Suppressor macrophage (primary cell): ENCODE measurements around the gene FCN1.

Experiments
- DNase-seq, 4 experiments: peaks; one replicate each; pipeline ENCODE4 v3.0.0-alpha.2; 2020 to 2022

Gene FCN1

DNA sequence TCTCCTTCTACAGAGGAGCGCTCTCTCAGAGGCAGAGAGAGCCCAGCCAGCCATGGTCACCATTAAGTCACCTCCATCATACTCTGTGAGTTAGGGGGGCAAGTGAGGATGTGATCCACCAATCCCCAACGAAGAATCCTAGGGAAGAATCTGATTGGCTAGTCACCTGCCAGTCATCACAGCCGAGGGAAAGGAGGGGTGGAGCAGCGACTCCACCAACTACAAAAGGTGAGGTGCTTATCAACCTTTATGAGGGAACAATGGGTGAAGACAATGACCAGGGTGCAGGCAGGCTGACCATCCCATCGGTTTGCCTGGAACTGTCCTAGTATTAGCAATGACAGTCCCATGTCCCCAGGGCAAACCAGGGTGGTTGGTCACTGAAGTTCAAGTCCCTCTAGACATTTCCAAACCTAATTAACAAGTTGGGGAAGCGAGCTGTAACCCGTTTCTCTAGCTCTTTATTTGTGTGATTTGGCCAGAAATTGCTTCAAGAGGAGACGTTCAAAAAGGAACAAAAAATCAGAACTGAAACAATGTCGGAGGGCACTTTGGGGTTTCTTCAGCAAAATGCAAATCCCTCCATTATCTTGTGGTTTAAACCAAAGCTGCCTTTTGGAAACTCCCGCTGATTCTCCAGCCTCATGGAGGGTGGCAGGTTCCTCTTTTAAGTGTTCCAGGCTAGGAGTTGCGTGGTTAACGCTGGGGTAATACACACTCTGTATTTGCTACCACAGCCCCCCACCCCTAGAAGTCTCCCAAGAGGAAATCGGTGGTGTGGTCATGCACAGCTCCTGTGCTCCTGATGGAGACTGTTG is 18.8 kb upstream of the FCN1 start:
- peak; percentile 88 to 95 (median 92) for DNase-seq

DNA sequence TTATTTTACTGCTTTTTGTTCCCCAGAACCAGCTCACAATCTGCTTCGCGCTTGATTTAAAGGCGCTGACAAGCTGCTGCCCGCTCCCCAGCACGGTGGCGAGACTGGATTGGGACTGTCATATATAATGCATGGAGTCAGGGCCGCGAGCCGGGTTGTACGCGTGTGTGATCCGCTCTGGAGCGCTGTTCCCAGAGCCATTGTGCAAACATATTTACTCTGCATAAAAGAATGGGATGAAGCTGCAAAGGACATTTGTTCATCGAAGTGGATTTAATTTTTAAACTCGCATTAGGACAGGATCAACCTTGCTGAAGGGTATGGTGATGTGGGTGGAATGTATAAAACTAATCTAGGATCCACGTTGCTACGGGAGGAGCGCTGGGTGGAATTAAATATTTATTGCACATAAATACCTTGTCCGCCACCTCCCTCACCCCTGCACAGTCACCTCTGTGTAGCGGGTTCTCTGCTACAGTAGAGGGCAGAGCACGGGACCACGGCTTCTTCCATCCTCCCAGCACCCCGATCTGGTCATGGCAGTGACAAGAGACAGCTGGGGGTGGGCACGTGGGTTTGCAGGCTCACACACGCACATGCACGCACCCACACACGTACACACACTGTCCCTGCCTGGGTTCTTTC is 18.1 kb upstream of the FCN1 start:
- no peak for DNase-seq

- DNase-seq: no peak
Measured at GRCh38 chr9:134935056-134935640, 17.4 kb upstream of the FCN1 start.

- DNase-seq: no peak
Measured at GRCh38 chr9:134933076-134933659, 15.5 kb upstream of the FCN1 start.

GRCh38 chr9:134932606-134933005 is 14.9 kb upstream of the FCN1 start:
- DNase-seq: peak in 2 of 4 experiments; percentile 45 to 48

DNA sequence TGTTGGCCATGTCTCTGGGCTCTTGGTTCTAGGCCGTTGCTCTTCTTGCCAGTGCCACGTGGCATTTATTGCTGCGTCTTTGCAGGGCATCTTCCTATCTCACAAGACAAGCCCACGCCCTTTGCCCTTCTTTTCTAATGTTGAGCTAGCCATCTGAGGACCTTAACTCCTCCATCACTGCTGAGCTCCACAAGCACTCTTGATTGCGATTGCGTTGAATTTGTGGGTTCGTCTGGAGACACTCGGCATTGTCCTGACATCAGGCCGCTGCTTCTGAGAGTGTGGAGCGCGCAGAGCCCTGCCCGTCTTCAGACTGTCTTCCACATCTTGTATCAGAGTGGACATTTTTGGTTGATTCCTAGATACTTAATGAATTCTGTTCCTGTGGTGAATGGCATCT is 14.5 kb upstream of the FCN1 start:
- DNase-seq: no peak

DNA sequence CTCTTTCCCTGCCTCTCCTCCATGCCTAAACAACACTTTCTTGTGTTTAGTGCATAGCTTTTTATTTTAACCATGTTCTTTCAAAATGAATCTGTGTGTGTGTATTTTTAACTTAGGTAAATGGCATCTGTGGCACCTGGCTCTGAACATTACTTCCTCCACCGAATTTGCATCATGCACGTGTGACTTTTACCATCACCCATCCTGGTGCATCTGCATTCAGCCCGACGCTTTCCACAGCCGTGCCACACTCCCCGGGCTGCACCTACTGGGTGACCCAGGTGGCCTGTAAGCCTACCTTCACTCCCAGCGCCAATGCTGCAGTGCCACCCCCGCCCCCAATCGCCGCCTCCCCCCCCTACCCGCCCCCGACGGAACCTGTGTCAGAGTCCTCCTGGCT is 12.7 kb upstream of the FCN1 start:
- no peak for DNase-seq

GRCh38 chr9:134929193-134930158 is 11.8 kb upstream of the FCN1 start:
- peak; percentile 91 to 97 (median 96) for DNase-seq

GRCh38 chr9:134928436-134929192 is 10.9 kb upstream of the FCN1 start:
- DNase-seq: peak in 1 of 4 experiments; percentile 49

DNA sequence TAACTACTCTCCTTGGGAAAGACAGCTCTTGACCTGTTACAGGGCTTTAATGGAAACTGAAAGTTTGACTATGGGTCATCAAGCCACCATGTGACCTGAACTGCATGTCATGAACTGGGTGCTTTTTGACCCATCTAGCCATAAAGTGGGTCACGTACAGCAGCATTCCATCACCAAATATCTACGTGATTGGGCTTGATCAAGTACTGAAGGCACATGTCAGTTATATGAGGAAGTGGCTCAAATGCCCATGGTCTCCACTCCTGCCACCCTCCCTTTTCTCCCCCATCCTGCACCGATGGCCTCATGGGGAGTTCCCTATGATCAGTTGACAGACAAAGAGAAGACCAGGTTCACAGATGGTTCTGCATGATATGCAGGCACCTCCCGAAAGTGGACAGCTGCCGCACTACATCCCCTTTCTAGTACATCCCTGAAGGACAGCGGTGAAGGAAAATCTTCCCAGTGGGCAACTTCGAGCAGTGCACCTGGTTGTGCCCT is 7.3 kb upstream of the FCN1 start:
- DNase-seq: peak; percentile 60 to 76 (median 63)

GRCh38 chr9:134923466-134923865 is 5.8 kb upstream of the FCN1 start:
- peak in 1 of 4 experiments; percentile 26 for DNase-seq

GRCh38 chr9:134922932-134923240 is 5.2 kb upstream of the FCN1 start:
- DNase-seq: peak; percentile 57 to 80 (median 70)

DNA sequence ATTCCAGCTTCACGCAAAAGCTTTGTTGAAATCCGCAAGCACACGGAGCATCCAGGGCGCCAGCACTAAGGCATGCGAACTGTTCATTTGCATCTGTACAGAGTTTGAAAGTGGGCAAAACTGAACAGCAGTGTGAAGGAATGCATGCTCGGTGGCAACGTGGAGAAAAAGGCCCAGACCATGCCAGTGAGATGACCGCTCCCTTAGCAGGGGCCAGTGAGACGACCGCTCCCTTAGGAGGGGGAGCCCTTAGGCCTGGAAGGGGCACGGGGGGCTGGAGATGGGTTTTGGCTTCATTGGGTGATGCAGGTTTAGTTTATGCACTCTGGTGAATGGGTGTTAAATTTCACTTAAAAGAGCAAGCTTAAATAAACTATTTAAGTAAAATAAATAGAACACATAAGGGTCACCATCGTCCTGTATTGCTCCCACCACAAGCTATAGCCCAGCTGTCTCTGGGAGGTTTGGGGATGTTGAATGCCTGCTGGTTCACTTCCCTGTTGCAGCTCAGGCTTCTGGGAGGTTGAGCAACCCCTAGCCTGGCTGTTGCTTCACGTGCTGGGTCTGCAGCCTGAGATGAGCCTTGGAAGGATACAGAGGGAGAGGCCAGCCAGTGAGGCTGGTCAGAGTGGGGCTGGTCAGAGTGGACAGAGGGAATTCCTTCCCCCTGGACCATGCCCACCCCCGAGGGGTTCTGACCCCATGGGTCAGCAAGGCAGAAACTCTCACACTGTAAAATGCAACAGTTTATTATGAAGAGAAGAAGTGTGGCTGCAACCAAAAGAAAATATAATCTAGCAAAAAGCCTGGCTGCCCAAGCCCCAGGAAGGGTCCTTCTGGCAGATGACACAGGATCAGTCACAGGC is 4.6 kb upstream of the FCN1 start:
- peak; percentile 87 to 94 (median 92) for DNase-seq

- DNase-seq: peak; percentile 38 to 79 (median 66)
Measured at GRCh38 chr9:134919303-134919702, 1.6 kb upstream of the FCN1 start.

- DNase-seq: no peak
Measured at GRCh38 chr9:134918646-134919045, 934 bp upstream of the FCN1 start.

GRCh38 chr9:134916161-134916665 is 1.5 kb downstream of the FCN1 start:
- DNase-seq: peak in 1 of 4 experiments; percentile 38

- DNase-seq: peak in 1 of 4 experiments; percentile 4
Measured at GRCh38 chr9:134915046-134915985, 2.4 kb downstream of the FCN1 start.

DNA sequence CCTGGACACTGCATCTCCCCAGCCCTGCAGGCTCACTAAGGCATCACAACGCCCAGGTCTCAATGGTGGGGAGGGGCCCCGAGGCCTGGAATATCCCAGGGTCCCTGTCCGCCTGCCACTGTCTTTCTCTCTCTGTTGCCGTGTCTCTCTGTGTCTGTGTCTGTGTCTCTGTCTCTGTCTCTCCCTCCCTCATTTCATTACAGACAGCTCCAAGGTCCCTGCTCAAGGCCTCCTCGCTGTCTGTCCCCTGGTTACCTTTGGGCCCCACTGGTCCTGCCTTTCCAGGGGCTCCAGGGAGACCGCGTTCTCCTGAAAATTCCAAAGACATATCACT is 3.2 kb downstream of the FCN1 start:
- no peak for DNase-seq
